Medulla oblongata (tissue), 1 donor: ENCODE measurements around the gene SEPSECS.
"Not testable (repeated sequence)": the region's sequence is repeated elsewhere in the genome, so short reads cannot be mapped to it uniquely, and the experiment has no call there.

ENCODE experiments used
- DNase-seq: peaks from one replicate; pipeline ENCODE4 v3.0.0-alpha.2; 2015; ENCODE audit errors: extremely low spot score

Gene SEPSECS

DNA sequence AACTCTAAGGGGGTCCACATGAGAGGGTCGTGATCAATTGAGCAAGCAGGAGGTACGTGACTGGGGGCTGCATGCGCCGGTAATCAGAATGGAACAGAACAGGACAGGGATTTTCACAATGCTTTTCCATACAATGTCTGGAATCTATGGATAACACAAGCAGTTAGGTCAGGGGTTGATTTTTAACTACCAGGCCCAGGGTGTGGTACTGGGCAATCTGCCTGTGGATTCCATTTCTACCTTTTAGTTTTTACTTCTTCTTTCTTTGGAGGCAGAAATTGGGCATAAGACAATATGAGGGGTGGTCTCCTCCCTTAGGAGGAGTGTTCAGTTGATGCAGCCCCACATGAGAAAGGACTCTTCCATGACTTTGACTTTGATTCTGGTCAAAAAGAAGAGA lies 76.8 kb downstream of the SEPSECS start:
- DNase-seq = not testable (repeated sequence)

DNA sequence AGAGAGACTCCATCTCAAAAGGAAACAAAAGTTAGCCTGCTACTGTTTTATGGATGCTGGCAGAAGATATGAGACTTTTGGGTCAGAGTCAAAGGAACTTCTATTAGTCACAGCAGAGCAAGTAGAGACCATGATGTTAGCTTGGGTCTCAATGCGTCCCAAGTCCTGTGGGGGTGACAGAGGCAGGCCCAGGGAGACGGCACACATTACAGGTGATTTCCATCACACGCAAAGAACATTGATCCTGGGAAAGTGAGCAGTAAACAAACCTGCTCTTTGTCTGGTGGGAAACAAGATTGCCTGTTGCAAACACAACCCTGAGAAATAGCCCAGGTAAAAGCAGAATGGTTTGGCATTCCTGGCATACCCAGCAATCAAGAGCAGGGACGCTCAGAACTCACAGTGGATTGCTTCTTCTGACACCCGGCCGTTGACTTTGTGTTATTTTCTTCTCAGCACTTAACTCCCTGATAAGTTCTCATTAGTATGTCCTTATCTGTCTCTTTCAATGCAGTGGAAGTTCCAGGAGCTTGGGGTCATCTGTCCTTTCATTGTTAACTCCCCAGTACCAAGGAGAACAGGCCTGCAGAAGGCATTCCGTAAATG lies 78.3 kb downstream of the SEPSECS start:
- DNase-seq = no peak

DNA sequence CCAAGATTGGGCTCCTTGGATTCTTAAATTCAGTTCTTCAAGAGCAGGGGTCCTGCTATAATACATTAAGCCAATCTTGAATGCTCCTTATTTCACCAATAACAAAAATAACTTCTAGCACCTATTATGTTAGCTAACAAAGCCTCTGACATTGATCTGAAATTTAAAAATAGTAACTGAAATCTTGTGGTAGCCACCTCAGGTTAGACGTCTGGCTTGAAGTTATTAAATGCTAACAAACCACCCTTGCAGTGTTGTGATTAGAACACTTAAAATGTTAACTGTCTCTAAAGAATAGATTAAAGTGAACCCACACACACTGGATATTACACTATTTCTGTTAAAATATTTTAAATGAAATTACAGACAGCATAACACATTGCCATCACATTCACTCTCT lies 79.7 kb downstream of the SEPSECS start:
- no peak for DNase-seq

DNA sequence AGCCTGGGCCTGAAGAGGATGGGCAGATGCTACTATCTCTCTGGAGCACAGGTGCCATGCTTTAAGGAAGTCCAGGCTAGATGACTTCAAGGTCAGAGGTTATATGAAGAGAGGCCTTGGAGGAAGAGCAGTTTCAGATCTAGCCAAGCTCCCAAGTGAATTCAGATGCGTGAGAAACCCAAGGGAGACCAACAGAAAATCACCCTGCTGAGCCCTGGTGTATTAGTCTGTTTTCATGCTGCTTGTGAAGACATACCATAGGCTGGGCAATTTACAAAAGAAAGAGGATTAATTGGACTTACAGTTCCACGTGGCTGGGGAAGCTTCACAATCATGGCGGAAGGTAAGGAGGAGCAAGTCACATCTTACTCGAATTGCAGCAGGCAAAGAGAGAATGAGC lies 81.7 kb downstream of the SEPSECS start:
- no peak for DNase-seq

DNA sequence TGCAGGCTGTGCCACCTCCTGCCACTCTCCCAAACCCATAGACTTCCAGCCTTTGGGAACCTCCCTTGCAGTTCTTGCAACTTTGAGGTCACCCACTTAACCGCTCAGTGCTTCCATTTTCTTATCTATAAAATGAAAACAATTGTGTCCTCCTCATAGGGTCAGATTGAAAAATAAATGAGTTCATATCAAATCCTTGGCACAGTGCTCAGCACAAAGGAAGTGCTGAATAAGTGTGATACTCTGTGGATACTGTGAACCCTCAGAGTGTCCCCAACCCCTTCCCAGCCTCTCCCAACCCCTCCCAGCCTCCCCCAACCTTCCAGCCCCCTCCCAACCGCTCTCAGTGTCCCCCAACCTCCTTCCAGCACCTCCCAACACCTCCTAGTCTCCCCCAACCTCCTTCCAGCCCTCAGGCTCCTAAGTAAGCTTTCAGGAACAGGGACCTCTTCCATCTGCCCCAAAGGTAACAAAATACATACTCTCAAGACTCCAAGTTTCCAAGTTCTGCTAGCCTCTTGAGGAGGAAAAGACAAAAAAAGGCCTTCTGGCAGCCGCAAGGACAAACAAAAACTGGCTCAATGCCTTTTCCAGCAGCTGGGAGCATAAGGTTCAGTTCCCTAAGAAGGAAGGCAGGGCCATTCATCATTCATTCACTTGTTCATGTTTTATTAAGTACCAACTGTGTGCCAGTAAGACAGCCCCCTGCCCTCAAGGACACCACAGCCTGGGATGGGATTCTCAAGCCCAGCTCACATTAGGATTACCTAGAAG lies 83.4 kb downstream of the SEPSECS start:
- no peak for DNase-seq

DNA sequence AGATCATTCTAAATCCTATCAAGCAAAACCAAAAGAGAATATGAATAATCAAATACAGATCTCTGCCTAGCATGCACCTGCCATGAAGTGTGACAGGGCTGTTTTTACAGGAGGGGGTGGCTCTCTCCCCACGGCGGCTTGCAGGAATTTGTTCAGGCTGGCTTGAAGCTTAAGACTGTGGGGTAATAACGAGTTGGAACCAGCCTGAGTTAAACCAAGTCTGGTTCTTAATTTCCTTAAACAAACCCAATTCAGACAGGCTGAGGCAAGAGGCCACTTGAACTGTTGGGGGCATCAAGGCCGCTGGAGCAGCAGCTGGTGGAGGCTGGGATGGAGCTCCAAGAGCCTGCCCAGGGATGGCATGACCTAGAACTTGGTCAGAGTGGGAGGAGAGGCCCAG lies 84.4 kb downstream of the SEPSECS start:
- no peak for DNase-seq

DNA sequence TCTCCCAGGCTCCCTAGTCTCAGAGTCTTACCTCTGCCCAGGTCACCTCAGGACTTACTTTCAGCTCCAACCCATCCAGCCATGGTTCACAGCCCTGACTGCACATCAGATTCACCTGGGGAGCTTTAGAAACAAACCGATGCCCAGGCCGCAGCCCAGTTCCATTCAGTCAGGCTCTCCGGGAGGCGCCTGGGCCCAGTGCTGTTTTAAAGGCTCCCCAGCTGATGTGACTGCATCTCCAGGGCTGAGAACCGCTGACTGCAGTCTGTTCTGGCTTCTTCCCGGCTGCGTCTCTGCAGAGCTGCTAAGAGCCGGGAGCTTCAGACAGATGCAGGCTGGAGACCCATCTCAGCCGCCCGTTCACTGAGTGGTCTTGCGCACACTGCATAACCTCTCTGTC lies 85.1 kb downstream of the SEPSECS start:
- DNase-seq = no peak

DNA sequence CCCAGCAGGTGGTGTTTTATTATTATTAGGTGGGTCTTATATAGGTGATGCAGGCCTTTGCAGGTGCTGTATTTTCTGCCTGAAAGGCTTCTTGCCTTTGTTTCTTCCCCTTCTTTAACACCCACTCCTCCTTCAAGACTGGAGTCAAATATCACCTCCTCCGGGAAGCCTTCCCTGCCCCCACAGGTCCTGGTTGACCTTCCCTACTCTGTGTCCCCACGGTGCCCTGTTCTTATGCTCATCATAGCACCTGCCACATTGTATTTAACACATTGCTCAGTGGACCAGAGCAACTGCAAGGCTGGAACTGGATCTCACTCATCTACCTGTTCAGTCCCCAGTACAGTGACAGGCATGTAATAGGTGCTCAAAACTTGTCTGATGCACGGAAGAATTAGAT lies 89.7 kb downstream of the SEPSECS start:
- no peak for DNase-seq
